Tibial nerve (tissue), 4 donors: ENCODE results near the gene CFAP65. TPM values are rescaled to one million over a fixed set of nuclear protein-coding genes. Genes with fewer than 3 reads are reported as not detected.

Source experiments
- DNase-seq, 2 donors: peaks; one replicate each; pipeline ENCODE4 v3.0.0-alpha.2; 2019; ENCODE audit warnings: low spot score in 2 of 2
- H3K27ac ChIP-seq, 4 donors: fragments of 200-600 bp; sonication (generic) in 3 of 4; one replicate each; pipeline ENCODE4 v1.5.1; 2017 to 2019; ENCODE audit warnings: mild to moderate bottlenecking in 1 of 4
- H3K27me3 ChIP-seq, 2 donors: fragments of 200-600 bp; sonication (generic) in 1 of 2; one replicate each; pipeline versions ENCODE4 v1.5.1 to v1.6.0; 2017 to 2019
- H3K36me3 ChIP-seq, 3 donors: fragments of 200-600 bp; sonication (generic); one replicate each; pipeline ENCODE4 v1.5.1; 2018 to 2019
- H3K4me1 ChIP-seq, 4 donors: fragments of 200-600 bp; sonication (generic) in 3 of 4; one replicate each; pipeline ENCODE4 v1.5.1; 2017 to 2019
- H3K4me3 ChIP-seq, 4 donors: fragments of 200-600 bp; sonication (generic) in 3 of 4; one replicate each; pipeline ENCODE4 v1.5.1; 2017 to 2019; ENCODE audit warnings: mild to moderate bottlenecking in 1 of 4, moderate library complexity in 1 of 4
- H3K9me3 ChIP-seq, 4 donors: fragments of 200-600 bp; sonication (generic) in 3 of 4; one replicate each; pipeline ENCODE4 v1.5.1; 2017 to 2019
- CTCF ChIP-seq, 5 experiments: fragments of 200-600 bp in 3 of 5; fragments of 450-650 bp in 2 of 5; sonication (generic) in 3 of 5; IDR thresholded peaks; one replicate each; pipeline ENCODE4 v1.5.1; 2016 to 2019; ENCODE audit warnings: antibody characterized with exemption in 5 of 5, mild to moderate bottlenecking in 3 of 5, moderate library complexity in 2 of 5
- EP300 ChIP-seq, 2 donors: sonication (generic); formaldehyde crosslinking; IDR thresholded peaks; one replicate each; pipeline ENCODE4 v1.6.1; 2017; ENCODE audit warnings: antibody characterized with exemption in 2 of 2, mild to moderate bottlenecking in 1 of 2
- POLR2A ChIP-seq, 2 donors: fragments of 450-650 bp; IDR thresholded peaks; one replicate each; pipeline ENCODE4 v1.6.1; 2017; ENCODE audit warnings: antibody characterized with exemption in 2 of 2, mild to moderate bottlenecking in 2 of 2, moderate library complexity in 2 of 2
- WGBS, 2 donors: methylation state at CpG; one replicate each; pipeline ENCODE4 v1.1.5; 2018; 5-methylcytosine and 5-hydroxymethylcytosine counted together
- total RNA-seq, 4 donors: library from RNA; depleted of rRNA; stranded (reverse); fragments of >200 nt; gene quantifications; one replicate each; pipeline ENCODE4 v1.1.0, GENCODE V29; 2016

Gene CFAP65
- total RNA-seq, 4 donors from 2014 or later, result not detected

DNA sequence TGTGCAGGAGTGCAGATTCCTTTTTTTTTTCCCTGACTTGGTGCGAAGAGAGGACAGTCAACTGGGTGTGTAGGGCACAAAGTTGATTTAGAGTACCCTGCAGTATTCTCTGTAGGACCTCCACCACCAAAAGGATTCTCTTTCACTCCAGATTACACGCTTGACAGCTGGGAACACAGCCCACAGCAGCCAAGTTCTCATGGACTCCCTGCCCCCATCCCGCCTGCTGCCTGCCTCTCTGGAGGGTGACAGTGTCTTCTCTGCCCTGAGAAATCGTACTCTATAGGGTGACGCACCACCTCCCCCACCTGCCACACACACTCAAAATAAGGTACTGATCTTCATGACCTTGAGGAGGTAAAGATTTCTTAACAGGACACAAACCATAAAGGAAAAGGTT lies 46.0 kb upstream of the CFAP65 start:
- no peak for DNase-seq
- no peaks in the 10 kb centered on the region for H3K9me3 ChIP-seq
- H3K27me3 ChIP-seq, result no peaks in the 10 kb centered on the region
- 75 to 86% methylated on average over 5 of the region's 5 CpGs for WGBS, 2 donors
- H3K4me1 ChIP-seq, result peaks cover 0 to 7% (median 0%) of the 10 kb centered on the region in 4 donors
- no peak overlapping the region for H3K27ac ChIP-seq
- no peak for TF ChIP-seq EP300 (IDR thresholded peaks at IDR 0.05)
- no peak for TF ChIP-seq POLR2A (IDR thresholded peaks at IDR 0.05)
- no peak for TF ChIP-seq CTCF (IDR thresholded peaks at IDR 0.05)
- H3K36me3 ChIP-seq, result peaks cover 0 to 25% (median 0%) of the 10 kb centered on the region in 3 donors
- no peak overlapping the region for H3K4me3 ChIP-seq

DNA sequence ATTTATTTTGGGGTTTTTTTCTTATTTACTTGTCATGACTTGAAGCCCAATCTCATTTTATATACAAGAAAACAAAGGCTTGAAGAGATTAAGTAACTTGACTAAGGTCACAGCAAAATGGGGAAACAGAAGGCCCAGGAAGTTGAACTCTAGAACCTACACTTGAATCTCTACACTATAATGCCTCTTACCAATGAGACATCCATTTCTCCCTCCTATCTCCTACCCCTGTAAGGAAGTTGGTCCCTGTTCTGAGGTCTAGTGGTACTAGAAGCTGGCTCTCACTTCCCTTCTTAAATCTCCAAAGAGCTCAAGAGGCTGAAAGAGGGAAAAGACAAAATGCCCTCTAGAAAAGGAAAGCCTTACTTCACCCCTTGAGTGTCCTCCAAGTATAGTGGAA lies 44.9 kb upstream of the CFAP65 start:
- H3K9me3 ChIP-seq, result no peaks in the 10 kb centered on the region
- DNase-seq, result no peak
- H3K4me1 ChIP-seq, result peaks cover 0 to 7% (median 0%) of the 10 kb centered on the region in 4 donors
- peaks cover 0 to 23% (median 0%) of the 10 kb centered on the region in 3 donors for H3K36me3 ChIP-seq
- H3K27me3 ChIP-seq, result no peaks in the 10 kb centered on the region
- TF ChIP-seq CTCF (IDR thresholded peaks at IDR 0.05), result no peak
- H3K27ac ChIP-seq, result no peak overlapping the region
- no peak overlapping the region for H3K4me3 ChIP-seq

DNA sequence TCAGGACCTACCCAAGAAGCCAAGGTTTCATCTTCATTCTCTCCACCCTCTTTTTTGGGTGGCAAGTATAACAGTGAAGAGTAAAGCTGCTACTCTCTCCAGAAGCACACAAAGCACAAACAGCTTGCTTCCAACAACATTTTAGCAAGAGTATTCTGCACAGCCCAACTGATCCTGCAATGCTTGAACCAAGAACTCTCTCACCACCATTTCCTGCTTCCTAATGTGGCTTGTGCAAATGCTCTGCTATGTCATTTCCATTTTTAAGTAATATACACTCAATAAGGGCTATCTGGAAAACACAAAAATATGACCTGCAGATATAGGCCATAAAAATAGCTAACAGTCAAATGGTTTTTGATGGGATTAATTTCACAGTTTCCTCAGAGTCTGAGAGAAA lies 43.5 kb upstream of the CFAP65 start:
- Histone ChIP-seq H3K4me1 (peaks cover 0 to 7% (median 0%) of the 10 kb centered on the region in 4 donors), H3K36me3 (peaks cover 0 to 14% (median 0%) of the 10 kb centered on the region in 3 donors), H3K9me3 (no peaks in the 10 kb centered on the region)

GRCh38 chr2:219082332-219082958 lies 41.1 kb upstream of the CFAP65 start:
- no peak for DNase-seq
- Histone ChIP-seq H3K4me3 (no peak overlapping the region), H3K4me1 (peaks cover 0 to 7% (median 0%) of the 10 kb centered on the region in 4 donors), H3K27me3 (no peaks in the 10 kb centered on the region), H3K9me3 (no peaks in the 10 kb centered on the region), H3K36me3 (peaks cover 0 to 12% (median under 1%) of the 10 kb centered on the region in 3 donors), H3K27ac (no peak overlapping the region)
- TF ChIP-seq EP300 (IDR thresholded peaks at IDR 0.05) (no peak), POLR2A (IDR thresholded peaks at IDR 0.05) (no peak), CTCF (IDR thresholded peaks at IDR 0.05) (no peak)
- 44 to 51% methylated on average over 5 of the region's 5 CpGs for WGBS, 2 donors

More for the DNA sequence above, 43.5 kb upstream of the CFAP65 start:
- Histone ChIP-seq H3K27ac (no peak overlapping the region), H3K27me3 (no peaks in the 10 kb centered on the region), H3K4me3 (no peak overlapping the region)
- TF ChIP-seq CTCF (IDR thresholded peaks at IDR 0.05) (no peak), POLR2A (IDR thresholded peaks at IDR 0.05) (no peak), EP300 (IDR thresholded peaks at IDR 0.05) (no peak)
- no peak for DNase-seq

DNA sequence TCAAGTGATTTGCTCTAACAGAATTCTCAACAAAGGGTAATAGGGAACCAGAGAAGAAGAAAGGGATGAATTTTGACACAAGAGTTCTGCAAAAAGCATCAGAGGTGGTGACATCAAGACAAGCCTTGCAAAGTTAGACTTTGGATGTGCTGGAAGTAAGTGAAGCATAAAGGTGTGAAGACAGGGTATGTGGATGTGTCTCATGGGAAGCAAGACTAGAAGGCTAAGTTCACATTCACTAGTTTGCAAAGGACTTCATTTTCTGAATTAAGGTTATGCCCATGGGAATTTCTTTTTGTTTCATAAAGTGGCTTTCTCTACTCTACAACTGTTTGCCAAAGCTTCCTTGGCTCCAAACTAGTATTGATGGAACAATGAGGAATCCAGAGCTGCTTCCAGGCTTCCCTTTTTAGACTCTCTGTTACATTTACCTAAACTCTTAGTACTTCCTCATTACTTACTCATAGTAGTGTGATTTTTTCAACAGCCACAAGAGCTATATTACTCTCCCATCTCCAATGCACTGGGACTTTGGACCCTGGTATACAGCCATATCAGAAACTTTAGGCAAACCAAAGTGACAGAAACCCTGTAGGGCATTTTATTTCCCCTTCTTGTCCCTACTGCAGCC lies 40.5 kb upstream of the CFAP65 start:
- Histone ChIP-seq H3K9me3 (no peaks in the 10 kb centered on the region), H3K27ac (no peak overlapping the region), H3K36me3 (peaks cover 0 to 17% (median 7%) of the 10 kb centered on the region in 3 donors), H3K4me1 (peaks cover 0 to 7% (median 0%) of the 10 kb centered on the region in 4 donors), H3K27me3 (no peaks in the 10 kb centered on the region), H3K4me3 (no peak overlapping the region)
- TF ChIP-seq EP300 (IDR thresholded peaks at IDR 0.05) (no peak), CTCF (IDR thresholded peaks at IDR 0.05) (no peak), POLR2A (IDR thresholded peaks at IDR 0.05) (no peak)
- DNase-seq, result no peak
